NCI-H69 (cell line): ENCODE measurements around the gene TRMT2A.

Source experiments
- DNase-seq: peaks from one replicate; lab custom pipeline; 2025; lab: John Stamatoyannopoulos, UW

TRMT2A gene

GRCh38 chr22:20148414-20148813 is 31.4 kb upstream of the TRMT2A start:
- DNase-seq = no peak

DNA sequence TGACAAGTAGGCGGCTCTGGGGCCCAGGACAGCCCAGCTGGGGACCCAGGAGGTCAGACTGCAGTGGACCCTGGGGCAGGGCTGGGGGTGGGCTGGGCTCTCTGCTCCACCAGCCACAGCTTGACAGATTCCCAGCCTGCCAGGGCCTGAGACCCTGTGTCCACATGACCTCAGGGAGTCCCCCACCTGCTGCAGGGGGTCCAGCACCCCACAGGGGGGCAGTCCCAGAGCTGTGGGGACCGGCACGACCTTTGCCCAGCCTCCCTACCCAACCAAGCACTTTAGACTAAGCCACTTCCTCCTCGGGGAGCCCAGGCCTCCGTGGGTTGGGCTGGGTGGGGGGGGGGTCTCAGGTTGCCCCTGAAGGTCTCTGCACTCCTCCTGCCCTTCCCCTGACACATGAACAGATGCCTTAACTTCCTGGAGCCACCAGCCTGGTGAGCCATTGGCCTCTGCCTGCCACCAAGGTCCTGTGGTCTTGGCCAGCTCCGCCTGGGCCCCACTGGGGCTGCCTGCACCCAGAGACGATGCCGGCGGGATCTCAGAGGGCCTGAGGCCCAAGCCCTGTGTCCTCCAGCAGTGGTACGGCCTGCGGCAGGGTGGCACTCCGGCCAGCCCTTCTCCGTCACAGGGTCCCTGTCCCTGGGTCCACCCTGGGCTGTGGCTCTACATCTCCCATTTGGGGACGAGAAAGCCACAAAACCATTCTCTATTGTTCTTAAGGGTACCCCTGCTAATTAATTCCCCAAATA is 30.4 kb upstream of the TRMT2A start:
- DNase-seq = no peak

DNA sequence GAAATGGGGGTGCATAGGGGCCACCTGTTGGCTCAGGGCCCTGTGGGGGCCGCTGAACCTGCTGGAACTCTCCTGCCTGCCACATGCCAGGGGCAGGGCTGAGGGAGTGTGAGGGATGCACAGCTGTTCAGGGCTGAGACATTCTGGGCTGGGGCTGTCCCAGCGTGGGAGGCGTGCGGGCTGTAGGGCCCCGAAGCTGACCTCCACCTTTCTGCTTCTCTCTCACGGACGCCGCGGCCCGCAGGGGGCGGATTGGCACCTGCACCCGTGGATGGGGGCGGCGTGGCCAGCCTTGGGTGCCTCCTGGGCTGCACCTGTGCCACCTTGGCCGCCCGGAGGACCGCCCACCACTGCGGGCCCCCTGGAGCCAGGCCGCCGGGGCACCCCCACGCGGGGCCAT is 29.8 kb upstream of the TRMT2A start:
- DNase-seq = no peak

GRCh38 chr22:20145832-20146223 is 28.8 kb upstream of the TRMT2A start:
- no peak for DNase-seq

DNA sequence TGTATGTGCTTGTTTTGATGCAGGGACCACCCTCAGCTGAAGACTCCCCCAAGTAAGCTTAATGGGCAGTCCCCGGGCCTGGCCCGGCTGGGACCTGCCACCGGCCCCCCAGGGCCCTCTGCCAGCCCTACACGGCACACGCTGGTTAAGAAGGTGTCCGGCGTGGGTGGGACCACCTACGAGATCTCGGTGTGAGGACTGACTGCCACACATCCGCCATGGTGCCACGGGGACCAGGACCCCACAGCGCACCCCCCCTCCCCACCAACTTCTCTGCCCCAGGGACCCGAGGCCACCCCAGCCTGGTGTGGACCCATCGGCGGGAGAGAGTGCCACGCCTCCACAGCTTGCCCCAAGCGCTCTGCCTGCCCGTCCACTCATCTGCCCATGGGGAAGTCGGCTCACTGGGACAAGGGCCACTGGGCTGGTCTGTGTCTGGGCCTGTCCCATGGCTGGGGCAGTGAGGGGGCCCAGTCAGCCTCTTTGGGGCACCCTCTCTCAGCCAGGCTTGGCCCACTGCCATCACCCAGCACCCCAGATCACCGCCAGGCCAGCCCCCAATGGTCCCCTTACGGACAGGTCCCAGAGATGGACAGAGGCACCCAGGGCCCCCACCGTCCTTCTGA is 28.3 kb upstream of the TRMT2A start:
- no peak for DNase-seq

DNA sequence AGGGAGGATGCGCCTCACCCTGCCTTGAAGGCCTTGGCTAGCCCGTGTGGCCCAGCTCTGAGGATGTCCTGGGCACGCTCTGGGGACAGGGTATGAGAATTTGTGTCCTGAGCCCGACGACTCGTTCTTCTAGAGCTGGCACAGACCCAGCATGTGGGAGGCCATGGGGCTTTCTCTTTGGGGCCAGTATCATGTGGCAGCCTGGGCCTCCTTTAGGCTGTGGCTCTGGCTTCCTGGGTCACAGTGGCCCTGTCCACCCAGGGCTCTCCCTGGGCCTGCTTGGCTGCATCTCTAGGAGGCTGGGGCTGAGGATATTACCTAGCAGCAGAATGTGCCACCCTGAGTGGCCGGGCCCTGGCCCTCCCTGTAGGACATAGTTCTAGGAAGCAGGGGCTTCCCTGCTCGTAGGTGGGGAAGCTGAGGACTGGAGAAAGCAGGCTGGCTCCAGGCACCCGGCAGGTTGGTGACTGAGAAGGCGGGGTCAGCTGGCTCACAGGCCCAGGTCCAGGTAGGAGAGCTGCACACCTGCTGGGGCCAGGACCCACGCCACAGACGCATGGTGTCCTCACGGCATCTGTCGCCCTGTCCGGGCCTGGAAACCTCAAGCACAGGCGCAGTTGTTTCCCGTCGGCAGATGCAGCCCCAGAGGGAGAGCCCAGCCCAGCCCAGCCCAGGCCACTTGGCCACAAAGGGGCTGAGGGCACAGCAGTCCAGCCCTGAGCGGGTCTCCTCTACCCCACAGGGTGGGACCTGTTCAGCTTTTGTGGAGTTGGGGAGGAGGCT is 27.0 kb upstream of the TRMT2A start:
- no peak for DNase-seq

DNA sequence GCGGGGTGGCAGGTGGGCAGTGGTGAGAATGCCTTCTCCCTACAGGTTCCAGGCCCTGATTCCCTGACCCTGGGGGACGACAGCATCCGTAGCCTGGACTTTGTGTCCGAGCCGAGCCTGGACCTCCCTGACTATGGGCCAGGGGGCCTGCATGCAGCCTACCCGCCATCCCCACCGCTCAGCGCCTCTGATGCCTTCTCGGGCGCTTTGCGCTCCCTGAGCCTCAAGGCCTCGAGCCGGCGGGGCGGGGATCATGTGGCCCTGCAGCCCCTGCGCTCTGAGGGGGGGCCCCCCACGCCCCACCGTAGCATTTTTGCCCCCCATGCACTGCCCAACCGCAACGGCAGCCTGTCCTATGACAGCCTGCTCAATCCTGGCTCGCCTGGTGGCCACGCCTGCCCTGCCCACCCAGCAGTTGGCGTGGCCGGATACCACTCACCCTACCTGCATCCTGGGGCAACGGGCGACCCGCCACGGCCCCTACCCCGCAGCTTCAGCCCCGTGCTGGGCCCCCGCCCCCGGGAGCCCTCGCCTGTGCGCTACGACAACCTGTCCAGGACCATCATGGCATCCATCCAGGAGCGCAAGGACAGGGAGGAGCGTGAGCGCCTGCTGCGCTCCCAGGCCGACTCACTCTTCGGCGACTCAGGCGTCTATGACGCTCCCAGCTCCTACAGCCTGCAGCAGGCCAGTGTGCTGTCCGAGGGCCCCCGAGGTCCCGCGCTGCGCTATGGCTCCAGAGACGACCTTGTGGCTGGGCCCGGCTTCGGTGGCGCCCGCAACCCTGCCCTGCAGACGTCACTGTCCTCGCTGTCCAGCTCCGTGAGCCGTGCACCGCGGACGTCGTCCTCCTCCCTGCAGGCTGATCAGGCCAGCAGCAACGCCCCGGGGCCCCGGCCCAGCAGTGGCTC is 25.9 kb upstream of the TRMT2A start:
- no peak for DNase-seq

- no peak for DNase-seq
These were observed 24.4 kb upstream of the TRMT2A start for GRCh38 chr22:20141186-20142077.

DNA sequence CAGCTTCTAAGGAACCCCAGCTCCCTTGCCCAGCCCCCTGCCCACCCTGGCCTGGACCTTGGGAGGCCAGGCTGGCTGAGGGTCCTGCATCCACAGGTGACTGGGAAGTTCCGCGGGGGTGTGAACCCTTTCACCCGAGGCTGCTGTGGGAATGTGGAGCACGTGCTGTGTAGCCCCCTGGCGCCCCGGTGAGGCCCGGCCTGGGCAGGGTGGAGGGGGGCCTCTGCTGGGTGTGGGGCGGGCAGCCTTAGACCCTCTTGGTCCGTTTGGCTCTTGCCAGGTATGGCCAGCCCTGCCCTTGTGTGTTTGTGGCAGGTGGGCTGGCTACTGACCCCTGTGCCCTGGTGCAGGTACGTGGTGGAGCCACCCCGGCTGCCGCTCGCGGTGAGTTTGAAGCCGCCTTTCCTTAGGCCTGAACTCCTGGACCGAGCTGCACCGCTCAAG is 23.5 kb upstream of the TRMT2A start:
- no peak for DNase-seq

GRCh38 chr22:20140107-20140445 is 23.1 kb upstream of the TRMT2A start:
- DNase-seq = no peak

DNA sequence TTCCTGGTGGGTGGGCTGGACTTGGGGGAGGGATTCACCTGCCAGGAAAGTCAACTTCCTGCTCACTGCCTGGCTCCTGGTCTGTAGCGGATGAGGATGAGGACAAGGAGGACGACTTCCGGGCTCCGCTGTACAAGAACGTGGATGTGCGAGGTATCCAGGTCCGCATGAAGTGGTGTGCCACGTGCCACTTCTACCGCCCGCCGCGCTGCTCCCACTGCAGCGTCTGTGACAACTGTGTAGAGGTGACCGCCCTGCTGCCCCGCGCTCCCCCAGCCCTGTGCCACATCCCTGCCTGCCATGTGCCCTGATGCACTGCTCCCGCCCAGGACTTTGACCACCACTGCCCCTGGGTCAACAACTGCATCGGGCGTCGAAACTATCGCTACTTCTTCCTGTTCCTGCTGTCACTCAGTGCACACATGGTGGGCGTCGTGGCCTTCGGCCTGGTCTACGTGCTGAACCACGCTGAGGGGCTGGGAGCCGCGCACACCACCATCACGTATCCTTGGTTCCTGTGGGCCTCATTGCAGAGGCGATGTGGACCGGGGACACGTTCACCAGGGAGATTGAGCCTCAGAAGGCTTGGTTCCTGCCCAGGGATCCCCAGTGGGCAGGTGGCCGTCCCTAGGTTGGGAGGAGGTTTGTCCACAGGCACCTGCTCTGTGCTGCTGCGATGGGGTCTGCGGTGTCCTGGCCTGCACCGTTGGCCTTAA is 22.5 kb upstream of the TRMT2A start:
- DNase-seq = no peak

- no peak for DNase-seq
These were observed 21.8 kb upstream of the TRMT2A start for GRCh38 chr22:20138868-20139267.

- DNase-seq = no peak
These were observed 21.4 kb upstream of the TRMT2A start for GRCh38 chr22:20138417-20138738.

GRCh38 chr22:20137671-20138416 is 20.8 kb upstream of the TRMT2A start:
- no peak for DNase-seq

- no peak for DNase-seq
These were observed 20.1 kb upstream of the TRMT2A start for GRCh38 chr22:20137113-20137512.

GRCh38 chr22:20136603-20136873 is 19.5 kb upstream of the TRMT2A start:
- no peak for DNase-seq

DNA sequence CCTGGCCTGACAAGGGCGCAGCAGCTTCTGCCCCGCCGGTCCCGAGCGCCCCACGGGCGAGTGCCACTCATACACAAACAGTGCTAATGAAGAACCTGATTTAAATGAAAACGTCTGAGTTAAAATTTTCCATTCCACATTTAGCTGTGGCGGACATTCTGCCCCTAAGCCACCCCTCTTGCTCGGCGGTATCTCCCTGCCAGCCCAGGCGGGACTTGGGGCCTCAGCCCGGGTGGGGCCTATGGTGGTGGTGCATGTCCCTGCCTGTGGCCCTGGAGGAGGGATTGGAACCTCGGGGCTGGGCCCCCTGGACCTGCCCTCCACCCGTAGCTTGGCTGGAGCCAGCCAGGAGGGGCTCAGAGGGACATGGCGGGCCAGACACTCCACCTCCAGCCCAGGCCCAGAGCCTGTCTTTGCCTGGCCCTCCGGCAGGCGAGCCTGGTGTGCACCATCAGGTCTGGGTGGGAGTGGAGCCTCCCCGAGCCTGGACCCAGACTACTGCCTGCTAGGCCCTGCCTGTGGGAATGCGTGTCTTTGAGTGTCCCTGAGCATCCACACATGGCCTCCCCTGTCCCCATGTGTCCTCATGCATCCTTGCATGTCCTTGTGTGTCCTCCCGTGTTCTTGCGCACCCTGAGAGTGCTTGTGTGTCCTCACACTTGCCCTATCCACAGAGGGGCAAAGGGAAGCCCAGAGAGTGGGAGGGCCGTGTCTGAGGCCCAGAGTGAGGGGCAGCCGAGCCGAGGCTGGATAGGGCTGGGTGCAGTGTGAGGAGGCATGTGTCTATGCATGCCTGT is 19.0 kb upstream of the TRMT2A start:
- no peak for DNase-seq

DNA sequence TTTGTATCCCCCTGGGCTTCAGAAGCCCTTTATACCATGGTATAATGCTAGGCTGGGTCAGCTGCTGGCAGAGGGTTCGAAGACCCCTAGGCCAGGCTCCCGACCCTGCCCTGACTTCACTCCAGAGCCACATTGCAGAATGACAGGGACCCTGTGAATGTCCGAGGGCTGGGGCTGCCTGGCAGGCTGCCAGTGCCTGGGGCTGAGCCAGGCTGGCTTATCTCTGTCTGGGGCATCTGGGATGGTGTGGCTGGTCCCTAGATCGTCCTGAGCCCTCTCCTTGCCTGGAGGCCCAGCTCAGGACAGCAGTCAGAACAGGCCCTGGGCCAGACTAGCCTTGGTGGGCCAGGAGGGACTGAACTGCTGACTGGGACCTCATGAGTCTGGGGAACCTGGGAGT is 18.2 kb upstream of the TRMT2A start:
- DNase-seq = no peak

GRCh38 chr22:20133930-20134549 is 17.0 kb upstream of the TRMT2A start:
- no peak for DNase-seq
